LNCAP (cell line): ENCODE data around the gene MMP11.

Experiments used
- TF ChIP-seq, protein P1 (sequence below): fragments of 450-650 bp; IDR thresholded peaks from 2 replicates; pipeline ENCODE4 v1.5.1; 2017; ENCODE audit warnings: mild to moderate bottlenecking

Gene MMP11

DNA sequence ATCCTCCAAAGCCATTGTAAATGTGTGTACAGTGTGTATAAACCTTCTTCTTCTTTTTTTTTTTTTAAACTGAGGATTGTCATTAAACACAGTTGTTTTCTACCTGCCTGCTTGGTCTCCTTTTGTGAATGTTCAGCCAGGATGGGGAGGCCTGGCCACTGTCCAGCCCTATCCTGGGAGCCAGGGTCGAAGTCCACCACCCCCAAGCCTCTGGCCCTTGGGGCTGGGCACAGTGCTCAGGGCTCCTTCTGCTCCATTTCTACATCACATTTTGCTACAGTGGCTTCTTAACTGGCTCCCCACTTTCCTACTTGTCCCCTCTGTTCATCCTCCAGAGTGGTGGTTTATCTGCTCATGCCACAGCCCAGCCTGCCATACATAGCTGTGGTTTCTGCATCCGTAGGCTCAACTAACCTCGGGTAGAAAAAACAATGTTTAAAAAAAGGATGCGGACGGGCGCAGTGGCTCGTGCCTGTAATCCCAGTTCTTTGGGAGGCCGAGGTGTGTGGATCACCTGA is 11.6 kb downstream of the MMP11 start:
- TF ChIP-seq, protein P1, sequence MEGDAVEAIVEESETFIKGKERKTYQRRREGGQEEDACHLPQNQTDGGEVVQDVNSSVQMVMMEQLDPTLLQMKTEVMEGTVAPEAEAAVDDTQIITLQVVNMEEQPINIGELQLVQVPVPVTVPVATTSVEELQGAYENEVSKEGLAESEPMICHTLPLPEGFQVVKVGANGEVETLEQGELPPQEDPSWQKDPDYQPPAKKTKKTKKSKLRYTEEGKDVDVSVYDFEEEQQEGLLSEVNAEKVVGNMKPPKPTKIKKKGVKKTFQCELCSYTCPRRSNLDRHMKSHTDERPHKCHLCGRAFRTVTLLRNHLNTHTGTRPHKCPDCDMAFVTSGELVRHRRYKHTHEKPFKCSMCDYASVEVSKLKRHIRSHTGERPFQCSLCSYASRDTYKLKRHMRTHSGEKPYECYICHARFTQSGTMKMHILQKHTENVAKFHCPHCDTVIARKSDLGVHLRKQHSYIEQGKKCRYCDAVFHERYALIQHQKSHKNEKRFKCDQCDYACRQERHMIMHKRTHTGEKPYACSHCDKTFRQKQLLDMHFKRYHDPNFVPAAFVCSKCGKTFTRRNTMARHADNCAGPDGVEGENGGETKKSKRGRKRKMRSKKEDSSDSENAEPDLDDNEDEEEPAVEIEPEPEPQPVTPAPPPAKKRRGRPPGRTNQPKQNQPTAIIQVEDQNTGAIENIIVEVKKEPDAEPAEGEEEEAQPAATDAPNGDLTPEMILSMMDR: no peak

- TF ChIP-seq, protein P1: no peak
Observed at GRCh38 chr22:23786261-23786710, 13.6 kb downstream of the MMP11 start.

DNA sequence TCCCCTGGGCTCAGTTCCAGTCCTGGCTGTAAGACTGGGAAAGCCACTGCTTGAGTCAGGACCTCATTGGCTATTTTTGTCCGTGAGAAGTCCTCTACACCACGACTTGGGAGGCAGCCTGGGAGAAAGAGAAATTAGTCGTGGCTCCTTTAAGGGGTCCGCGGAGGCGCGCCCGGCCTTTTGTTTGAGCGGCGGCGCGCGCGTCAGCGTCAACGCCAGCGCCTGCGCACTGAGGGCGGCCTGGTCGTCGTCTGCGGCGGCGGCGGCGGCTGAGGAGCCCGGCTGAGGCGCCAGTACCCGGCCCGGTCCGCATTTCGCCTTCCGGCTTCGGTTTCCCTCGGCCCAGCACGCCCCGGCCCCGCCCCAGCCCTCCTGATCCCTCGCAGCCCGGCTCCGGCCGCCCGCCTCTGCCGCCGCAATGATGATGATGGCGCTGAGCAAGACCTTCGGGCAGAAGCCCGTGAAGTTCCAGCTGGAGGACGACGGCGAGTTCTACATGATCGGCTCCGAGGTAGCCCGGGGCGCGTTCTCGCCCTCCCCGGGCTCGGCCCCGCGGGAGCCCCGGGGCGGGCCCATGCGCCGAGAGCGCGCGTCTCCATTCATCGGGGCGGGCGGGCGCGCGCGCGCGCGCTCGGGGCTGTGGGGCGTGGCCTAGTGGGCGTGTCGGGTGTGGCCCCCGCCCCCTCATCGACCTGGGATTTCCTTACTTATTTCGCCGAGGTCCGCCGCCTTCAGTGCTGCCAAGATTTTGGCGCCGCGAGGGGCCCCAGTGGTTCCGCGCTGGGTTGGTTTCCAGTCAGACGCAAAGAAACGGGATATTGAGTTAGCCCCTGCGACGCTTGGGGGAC is 14.3 kb downstream of the MMP11 start, which contains the start of gene SMARCB1:
Gene SMARCB1 (plus strand): TSS at position 215 of the 848 bp plus-strand sequence. CDS start 204 bp downstream, at position 419.
- TF ChIP-seq, protein P1: no peak

DNA sequence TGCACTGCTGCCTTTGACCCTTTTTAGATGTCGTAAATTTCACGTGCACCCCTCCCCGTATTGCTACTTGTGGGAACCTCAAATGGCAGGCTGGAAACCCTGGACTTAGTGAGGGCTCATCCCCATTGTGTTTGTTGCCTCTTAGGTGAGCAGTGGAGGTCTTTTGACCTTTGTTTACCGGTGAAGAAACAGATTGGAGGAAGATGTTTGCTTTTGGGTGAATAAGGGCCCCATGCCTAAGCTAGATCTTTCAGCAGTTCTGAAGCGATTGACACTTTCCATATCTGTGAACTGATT is 14.9 kb downstream of the MMP11 start:
- TF ChIP-seq, protein P1: no peak

DNA sequence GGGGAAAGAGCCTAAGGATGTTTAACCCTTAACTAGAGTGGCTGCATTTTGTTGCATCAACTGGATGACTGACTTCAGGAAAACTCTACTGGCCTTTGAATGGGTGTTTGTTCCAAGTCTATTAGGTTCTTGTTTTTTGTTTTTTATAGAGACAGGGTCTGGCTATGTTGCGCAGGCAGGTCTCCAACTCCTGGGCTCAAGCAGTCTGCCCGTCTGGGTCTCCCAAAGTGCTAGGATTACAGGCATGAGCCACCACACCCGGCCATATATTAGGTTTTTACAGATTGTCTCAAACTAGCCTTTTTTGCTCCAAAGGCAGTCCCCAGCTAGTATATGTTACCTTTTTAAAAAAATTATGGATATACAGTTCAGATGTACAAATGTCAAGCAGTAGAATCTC is 15.3 kb downstream of the MMP11 start:
- TF ChIP-seq, protein P1: no peak

DNA sequence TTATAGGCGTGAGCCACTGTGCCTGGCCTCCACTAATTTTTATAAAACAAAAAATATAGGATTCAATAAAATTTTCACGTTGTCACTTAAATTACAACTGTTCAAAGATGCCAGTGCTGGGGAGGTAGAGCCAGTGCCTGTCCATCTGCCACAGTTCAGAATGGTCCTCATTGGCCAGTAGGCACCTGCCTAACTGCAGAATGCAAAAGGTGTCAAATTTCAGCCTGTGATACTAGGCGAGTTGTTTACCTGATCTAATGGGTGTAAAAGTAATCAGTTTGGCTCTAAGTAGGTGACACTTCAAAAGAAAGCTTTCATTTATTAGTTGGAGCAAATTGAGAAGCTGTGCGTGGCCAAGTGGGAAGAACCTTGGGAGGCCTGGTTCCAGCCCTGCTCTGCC is 16.5 kb downstream of the MMP11 start:
- TF ChIP-seq, protein P1: no peak

DNA sequence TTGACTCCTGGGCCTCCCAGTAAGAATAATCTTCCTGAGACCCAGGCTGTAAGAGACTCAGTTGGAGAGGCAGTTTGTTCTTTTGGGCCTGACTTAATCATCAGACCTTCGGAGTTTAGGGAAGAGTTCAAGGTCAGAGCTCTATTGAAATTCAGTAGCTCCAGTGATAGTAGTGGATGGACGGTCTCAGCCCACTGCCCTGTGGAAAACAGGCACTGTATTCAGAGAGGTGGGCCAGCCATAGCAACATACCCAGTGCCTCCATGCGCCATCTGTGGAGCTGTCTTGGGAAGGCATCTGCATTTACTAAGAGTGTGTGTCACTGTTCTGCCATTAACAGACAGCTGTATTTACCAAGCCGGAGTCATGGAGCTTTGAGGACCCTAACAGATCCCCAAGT is 17.0 kb downstream of the MMP11 start:
- TF ChIP-seq, protein P1: no peak
